ENCODE results near the gene CCDC86.
A peak's percentile ranks its signal among the peaks of the same experiment; 100 is the strongest.

The CCDC86 gene

GRCh38 chr11:60845338-60845737, 3.4 kb downstream of the CCDC86 start:
- DNase-seq (ENCODE audit: low read depth in 1 of 2, low spot score in 1 of 2), result no peak
- no peak for TF ChIP-seq POLR2AphosphoS5 (IDR thresholded peaks at IDR 0.05; ENCODE audit: low read depth)
- no peak for TF ChIP-seq REST (IDR thresholded peaks at IDR 0.05; ENCODE audit: insufficient replicate concordance, low read depth)
- TF ChIP-seq SPI1 (IDR thresholded peaks at IDR 0.05; ENCODE audit: borderline replicate concordance, low read depth), result no peak
- TF ChIP-seq CTCF (IDR thresholded peaks at IDR 0.05; ENCODE audit: insufficient read depth, low read length), result no peak
- no peak for TF ChIP-seq GABPA (IDR thresholded peaks at IDR 0.05; ENCODE audit: low read depth)
- Histone ChIP-seq H3K4me3 (replicated peaks; ENCODE audit: insufficient read depth, low read length) (no peak overlapping the region; the same call in 1 of the 2 replicates), H3K27ac (replicated peaks) (no peak overlapping the region), H3K27me3 (ENCODE audit: insufficient read depth, poor library complexity, severe bottlenecking) (no peaks in the 10 kb centered on the region)

- no peak for DNase-seq (ENCODE audit: low read depth in 1 of 2, low spot score in 1 of 2)
- H3K4me3 ChIP-seq (replicated peaks; ENCODE audit: insufficient read depth, low read length), result no peak overlapping the region
- TF ChIP-seq REST (IDR thresholded peaks at IDR 0.05; ENCODE audit: insufficient replicate concordance, low read depth) (no peak), GABPA (IDR thresholded peaks at IDR 0.05; ENCODE audit: low read depth) (no peak), POLR2AphosphoS5 (IDR thresholded peaks at IDR 0.05; ENCODE audit: low read depth) (no peak), CTCF (IDR thresholded peaks at IDR 0.05; ENCODE audit: insufficient read depth, low read length) (no peak), SPI1 (IDR thresholded peaks at IDR 0.05; ENCODE audit: borderline replicate concordance, low read depth) (no peak)
- H3K27ac ChIP-seq (replicated peaks), result no peak overlapping the region
- no peaks in the 10 kb centered on the region for H3K27me3 ChIP-seq (ENCODE audit: insufficient read depth, poor library complexity, severe bottlenecking)
Measured at GRCh38 chr11:60847281-60847680, 5.4 kb downstream of the CCDC86 start.

GRCh38 chr11:60847896-60848295, 6.0 kb downstream of the CCDC86 start:
- no peak overlapping the region for H3K4me3 ChIP-seq (replicated peaks; ENCODE audit: insufficient read depth, low read length)
- H3K27ac ChIP-seq (replicated peaks), result no peak overlapping the region
- TF ChIP-seq SPI1 (IDR thresholded peaks at IDR 0.05; ENCODE audit: borderline replicate concordance, low read depth), result peak; percentile 32; the same call in 1 of the 2 replicates
- no peak for TF ChIP-seq CTCF (IDR thresholded peaks at IDR 0.05; ENCODE audit: insufficient read depth, low read length)
- no peaks in the 10 kb centered on the region for H3K27me3 ChIP-seq (ENCODE audit: insufficient read depth, poor library complexity, severe bottlenecking)
- DNase-seq (ENCODE audit: low read depth in 1 of 2, low spot score in 1 of 2), result no peak

GRCh38 chr11:60848714-60849151, 6.8 kb downstream of the CCDC86 start:
- no peak for DNase-seq (ENCODE audit: low read depth in 1 of 2, low spot score in 1 of 2)
- Histone ChIP-seq H3K4me3 (replicated peaks; ENCODE audit: insufficient read depth, low read length) (no peak overlapping the region), H3K27me3 (ENCODE audit: insufficient read depth, poor library complexity, severe bottlenecking) (no peaks in the 10 kb centered on the region), H3K27ac (replicated peaks) (no peak overlapping the region)
- TF ChIP-seq CTCF (IDR thresholded peaks at IDR 0.05; ENCODE audit: insufficient read depth, low read length), result no peak
- TF ChIP-seq POLR2AphosphoS5 (IDR thresholded peaks at IDR 0.05; ENCODE audit: low read depth), result peak; percentile 35; the same call in 1 of the 2 replicates
- no peak for TF ChIP-seq GABPA (IDR thresholded peaks at IDR 0.05; ENCODE audit: low read depth)
- TF ChIP-seq SPI1 (IDR thresholded peaks at IDR 0.05; ENCODE audit: borderline replicate concordance, low read depth), result no peak

Data from HL-60 (cell line).